Renal pelvis (tissue), 4 donors: Measurements from ENCODE around the gene SLC2A4RG. TPM values are rescaled to one million over a fixed set of nuclear protein-coding genes. Genes with fewer than 3 reads are reported as not detected.

Source experiments
- DNase-seq: peaks from one replicate; pipeline ENCODE4 v3.0.0-alpha.2; 2013
- polyA plus RNA-seq, 3 donors: library from polyadenylated mRNA; unstranded; fragments of 120-200 nt; gene quantifications; one replicate each; pipeline ENCODE4 v1.2.1, GENCODE V29; 2013; ENCODE audit not compliant: insufficient read length in 3 of 3

SLC2A4RG gene
- polyA plus RNA-seq, 3 donors, result 107 to 147 (median 140) TPM

GRCh38 chr20:63750807-63751470 is 11.4 kb downstream of the SLC2A4RG start:
- DNase-seq, result no peak

GRCh38 chr20:63751471-63752271 is 12.1 kb downstream of the SLC2A4RG start:
- no peak for DNase-seq

- no peak for DNase-seq
These were observed 13.0 kb downstream of the SLC2A4RG start for GRCh38 chr20:63752411-63753101.

- DNase-seq, result no peak
These were observed 13.8 kb downstream of the SLC2A4RG start for GRCh38 chr20:63753381-63753780.

- no peak for DNase-seq
These were observed 14.4 kb downstream of the SLC2A4RG start for GRCh38 chr20:63754008-63754407.

GRCh38 chr20:63755933-63756647 is 16.5 kb downstream of the SLC2A4RG start:
- DNase-seq, result no peak

- DNase-seq, result no peak
These were observed 17.0 kb downstream of the SLC2A4RG start for GRCh38 chr20:63756648-63756991.

GRCh38 chr20:63758152-63758551 is 18.6 kb downstream of the SLC2A4RG start:
- no peak for DNase-seq

GRCh38 chr20:63759377-63759901 is 19.9 kb downstream of the SLC2A4RG start:
- DNase-seq, result no peak

GRCh38 chr20:63765082-63765873 is 25.7 kb downstream of the SLC2A4RG start:
- no peak for DNase-seq

- no peak for DNase-seq
These were observed 26.3 kb downstream of the SLC2A4RG start for GRCh38 chr20:63765902-63766301.

GRCh38 chr20:63766695-63767426 is 27.3 kb downstream of the SLC2A4RG start:
- no peak for DNase-seq

- no peak for DNase-seq
These were observed 27.9 kb downstream of the SLC2A4RG start for GRCh38 chr20:63767456-63767855.

- no peak for DNase-seq
These were observed 28.3 kb downstream of the SLC2A4RG start for GRCh38 chr20:63767886-63768285.

- no peak for DNase-seq
These were observed 29.3 kb downstream of the SLC2A4RG start for GRCh38 chr20:63768591-63769515.

- no peak for DNase-seq
These were observed 30.4 kb downstream of the SLC2A4RG start for GRCh38 chr20:63769891-63770474.

GRCh38 chr20:63771046-63771707 is 31.6 kb downstream of the SLC2A4RG start:
- DNase-seq, result no peak
